ENCODE data around the gene TUBB4A.

DNA sequence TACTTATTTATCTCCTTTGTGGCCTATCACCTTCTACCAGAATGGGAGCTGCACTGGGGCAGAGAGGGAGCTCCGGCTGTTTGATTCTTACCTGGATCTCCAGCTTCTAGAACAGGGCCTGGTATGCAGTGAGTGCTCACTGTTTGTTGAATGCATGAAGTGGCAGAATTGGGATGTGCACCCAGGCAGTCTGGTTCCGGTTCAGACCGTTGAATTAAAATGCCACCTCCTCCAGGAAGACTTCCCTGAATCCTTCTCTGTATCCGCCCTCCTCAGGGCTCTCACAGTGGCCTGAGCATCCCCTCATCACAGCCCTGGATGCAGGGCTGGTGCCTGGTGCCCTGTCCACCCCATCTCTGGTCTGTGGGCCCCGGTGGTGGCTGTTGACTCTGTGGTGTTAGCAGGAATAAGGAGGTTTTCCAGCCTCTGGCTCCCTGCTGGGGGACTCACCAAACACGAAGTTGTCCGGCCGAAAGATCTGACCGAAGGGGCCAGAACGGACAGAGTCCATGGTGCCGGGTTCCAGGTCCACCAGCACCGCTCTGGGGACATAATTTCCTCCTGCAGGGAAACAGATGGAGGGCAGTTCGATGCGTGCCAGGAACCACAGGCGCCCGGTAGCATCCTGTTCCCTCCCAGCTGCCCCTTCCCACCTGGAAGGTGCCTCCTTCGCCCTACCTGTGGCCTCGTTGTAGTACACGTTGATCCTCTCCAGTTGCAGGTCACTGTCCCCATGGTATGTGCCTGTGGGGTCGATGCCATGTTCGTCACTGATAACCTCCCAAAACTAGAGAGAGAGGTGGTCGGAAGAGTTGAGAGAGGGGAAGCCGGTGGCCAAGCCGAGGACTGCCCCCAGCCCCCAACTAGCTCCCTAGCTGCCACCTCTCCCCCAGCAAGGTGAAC lies 1.0 kb downstream of the TUBB4A start:
- TF ChIP-seq, protein P1, sequence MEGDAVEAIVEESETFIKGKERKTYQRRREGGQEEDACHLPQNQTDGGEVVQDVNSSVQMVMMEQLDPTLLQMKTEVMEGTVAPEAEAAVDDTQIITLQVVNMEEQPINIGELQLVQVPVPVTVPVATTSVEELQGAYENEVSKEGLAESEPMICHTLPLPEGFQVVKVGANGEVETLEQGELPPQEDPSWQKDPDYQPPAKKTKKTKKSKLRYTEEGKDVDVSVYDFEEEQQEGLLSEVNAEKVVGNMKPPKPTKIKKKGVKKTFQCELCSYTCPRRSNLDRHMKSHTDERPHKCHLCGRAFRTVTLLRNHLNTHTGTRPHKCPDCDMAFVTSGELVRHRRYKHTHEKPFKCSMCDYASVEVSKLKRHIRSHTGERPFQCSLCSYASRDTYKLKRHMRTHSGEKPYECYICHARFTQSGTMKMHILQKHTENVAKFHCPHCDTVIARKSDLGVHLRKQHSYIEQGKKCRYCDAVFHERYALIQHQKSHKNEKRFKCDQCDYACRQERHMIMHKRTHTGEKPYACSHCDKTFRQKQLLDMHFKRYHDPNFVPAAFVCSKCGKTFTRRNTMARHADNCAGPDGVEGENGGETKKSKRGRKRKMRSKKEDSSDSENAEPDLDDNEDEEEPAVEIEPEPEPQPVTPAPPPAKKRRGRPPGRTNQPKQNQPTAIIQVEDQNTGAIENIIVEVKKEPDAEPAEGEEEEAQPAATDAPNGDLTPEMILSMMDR (IDR thresholded peaks at IDR 0.05), result no peak
- TF ChIP-seq POLR2A (IDR thresholded peaks at IDR 0.05), result no peak

All from right lobe of liver (tissue), 4 donors.